HG03066 (cell line): ENCODE measurements around the gene BAD.

Source experiments
- ATAC-seq: cut with Tn5 transposase; IDR thresholded peaks from one replicate; pipeline ENCODE4 v1.9.1; 2021; ENCODE audit warnings: low read depth; ENCODE audit not compliant: unreplicated experiment

The BAD gene

DNA sequence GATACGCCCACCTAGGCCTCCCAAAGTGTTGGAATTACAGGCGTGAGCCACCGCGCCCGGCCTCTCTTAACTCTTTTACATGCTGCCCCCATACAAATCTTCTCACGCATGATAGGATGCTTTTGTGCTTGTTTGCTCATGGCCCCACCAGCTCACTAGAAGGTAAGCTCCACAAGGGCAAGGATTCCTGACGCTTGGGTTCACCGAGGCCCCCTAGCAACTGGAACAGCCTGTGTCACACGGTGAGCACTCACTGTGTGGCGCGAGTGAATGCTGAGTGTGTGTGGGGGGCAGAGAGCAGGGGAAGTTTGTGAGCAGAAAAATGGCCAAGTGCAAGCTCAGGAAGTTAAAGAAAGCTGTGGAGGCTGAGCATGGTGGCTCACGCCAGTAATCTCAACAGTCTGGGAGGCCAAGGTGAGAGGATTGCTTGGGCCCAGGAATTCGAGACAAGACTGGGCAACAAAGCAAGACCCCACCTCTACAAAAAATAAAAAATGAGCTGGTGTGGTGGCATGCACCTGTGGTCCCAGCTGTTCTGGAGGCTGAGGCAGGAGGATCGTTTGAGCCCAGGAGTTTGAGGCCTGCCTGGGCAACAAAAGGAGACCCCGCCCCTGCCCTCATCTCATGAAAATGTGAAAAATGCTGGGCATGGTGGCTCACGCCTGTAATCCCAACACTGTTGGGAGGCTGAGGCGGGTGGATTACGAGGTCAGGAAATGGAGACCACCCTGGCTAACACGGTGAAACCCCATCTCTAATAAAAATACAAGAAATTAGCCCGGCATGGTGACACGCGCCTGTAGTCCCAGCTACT is 2.3 kb downstream of the BAD start:
- ATAC-seq, result no peak

DNA sequence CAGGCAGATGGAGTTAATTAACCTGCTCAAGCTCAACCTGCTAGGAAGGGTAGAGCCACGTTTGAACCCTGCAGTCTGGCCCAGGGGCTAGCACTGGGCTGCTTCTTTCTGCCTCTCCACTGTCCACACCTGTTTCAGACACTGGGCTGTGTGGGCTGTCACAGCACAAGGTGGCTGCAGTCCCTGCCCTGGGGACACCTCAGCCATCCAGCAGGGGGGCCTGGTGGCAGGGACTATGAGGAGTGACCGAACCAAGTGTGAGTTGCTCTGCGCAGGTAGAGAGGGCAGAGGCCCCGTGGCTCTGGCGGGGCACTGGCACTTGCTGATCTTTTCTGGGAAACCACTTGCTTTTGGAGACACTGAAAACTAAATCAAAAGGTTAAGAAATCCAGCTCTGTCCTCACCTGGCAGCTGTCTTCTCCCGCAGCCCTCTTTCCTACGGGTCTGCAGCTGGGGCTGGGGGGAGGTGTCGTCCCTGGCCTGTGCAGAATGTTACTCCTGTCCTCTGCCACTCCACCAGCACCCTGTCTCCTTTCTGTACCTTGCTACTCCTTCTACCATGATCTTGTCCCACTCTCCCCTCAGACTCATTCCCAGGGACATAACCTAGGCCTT is 5.8 kb downstream of the BAD start:
- ATAC-seq, result no peak

DNA sequence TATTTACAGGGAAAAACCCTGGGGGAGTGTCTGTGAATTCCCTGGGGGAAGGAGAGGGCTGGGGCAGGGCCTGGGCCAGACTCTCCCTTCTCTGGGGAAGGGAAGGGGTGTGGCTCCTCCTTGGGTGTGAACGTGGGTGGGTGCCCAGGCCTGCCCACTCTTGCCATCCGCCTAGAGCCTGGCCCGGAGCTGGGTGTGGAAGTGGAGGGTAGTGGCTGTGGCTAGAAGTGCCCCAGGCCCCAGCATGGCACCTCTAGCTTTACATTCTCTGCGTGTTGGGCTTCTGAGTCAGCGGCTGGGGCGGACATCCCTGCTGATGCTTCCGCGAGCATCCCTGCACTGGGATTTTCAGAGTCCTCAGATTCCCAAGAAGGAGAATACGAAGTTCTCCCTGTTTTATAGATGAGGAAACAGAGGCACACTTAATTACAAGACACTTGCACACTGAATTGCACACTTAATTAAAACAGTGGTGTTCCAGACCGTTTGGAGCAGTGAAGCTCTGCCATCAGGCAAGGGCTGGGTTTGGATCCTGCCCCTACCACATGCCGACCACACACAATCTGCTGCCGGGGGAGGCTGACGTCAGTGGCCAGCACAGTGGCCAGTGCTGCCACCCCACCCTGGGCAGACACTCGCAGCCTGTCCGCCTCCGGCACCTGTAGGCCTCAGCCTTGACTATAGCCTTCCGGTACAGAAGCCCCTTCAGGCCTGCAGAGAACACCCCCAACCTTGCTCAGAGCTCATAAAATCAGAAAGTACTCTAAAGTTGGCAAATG is 7.6 kb downstream of the BAD start:
- ATAC-seq, result no peak

DNA sequence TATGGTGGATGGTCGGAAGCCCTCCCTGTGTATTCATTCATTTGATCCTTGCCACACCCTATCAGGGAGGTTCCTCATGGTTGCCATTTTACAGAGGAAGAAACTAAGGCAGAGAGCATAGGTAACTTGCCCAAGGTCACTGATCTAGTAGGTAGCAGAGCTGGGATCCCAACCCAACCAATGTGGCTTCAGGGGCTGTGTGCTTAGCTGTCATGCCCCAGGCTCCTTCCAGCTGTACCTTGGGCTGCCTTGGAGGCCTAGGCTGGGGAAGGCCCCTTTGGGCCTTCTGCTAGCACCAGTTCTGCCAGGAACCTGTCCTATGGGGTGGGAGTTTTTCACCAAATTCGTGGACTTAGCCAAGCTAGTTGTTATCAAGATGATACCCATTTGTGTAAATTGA is 8.6 kb downstream of the BAD start:
- no peak for ATAC-seq

DNA sequence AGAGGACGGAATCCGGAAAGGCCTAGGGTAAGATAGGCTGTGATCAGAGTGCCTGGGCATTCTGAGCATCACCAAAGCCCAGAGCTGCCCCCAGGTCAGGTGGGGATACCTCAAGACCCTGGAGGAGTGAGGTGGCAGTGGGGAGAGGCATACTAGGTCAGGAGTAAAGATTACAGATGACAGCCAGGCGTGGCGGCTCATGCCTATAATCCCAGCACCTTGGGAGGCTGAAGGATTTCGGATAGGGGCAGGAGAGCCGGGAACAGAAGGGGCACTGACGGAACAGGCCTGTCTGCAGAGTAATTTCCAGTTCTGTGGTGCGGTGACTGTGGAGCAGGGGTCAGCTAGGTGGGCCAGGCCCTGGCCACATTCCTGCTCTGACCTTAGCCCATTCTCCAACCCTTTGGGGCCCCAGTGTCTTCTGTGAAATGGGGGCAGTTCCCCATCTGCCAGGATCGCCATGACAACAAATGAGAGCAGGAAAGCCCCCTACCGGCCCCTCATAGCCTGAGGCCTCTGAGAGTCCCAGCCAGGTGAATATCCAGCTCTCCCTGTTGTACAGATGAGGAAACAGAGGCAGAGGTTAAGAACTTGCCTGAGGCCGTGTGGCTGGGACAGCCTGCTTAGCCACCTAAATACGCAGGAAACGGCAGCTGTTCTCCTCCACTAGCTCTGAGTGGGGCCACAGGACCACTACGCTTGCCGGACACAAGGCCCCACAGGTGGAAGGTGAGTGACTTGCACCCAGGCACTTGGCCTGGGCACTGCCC is 9.2 kb downstream of the BAD start:
- no peak for ATAC-seq

DNA sequence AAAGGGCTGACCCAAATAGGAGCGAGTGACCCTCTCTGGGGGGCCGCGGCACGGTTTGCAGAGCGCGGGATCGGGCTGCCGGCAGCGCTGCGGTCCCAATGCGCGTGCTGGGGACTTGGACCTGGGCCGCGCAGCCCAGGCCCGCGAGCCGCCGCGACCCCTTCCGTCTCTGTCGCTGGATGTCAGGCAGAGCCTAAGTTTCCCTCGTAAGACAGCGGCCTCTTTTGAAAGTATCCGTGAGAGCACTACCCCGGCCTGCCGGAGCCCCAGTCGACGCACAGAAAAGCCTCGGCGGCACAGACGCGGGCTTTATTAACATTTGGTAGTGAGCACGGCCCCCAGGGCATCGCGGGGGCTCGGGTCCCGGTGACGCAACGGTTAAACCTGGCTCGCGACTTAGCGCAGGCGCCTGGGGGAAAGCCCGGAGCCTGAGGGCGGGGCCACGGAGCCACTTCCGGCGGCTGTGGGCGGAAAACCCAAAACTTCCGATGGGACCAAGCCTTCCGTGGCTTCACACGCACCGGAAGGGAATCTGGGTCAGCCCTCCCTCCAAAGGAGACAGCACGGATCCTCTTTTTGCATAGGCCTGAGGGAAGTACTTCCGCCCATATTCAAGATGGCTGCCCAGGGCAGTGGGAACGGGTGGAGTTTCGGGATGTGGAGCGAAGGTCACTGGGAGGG is 14.8 kb downstream of the BAD start:
- peak; percentile 68 for ATAC-seq

DNA sequence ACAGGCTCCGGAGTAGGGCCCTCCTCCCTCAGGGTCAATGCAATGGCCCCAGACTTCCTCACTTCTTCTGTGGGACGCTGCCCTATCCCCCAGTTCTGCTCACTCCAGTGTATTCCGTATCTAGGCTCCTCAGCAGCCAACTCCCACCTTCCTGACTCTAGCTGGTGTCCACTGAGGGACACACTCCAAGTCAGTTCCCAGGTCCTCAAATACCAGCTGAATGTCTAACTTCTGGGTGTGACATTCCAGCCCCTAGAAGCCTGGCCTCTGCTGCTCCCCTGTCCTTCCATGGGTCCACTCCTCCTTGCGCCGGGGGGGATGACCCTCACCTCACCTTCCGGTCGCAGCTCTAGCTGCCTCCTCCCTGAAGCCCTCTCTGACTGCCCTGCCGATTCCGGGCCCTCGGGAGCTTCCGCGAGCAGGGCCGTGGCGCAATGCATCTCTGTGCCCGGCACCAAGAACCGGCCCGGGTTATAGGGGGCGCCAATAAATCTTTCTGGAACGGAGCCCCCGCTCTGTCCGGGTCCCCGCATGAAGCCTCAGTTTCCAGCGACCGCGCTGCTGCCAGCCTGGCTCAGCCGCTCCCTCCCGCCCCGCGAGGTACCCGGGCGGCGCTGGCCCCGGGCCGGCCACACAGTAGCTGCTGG is 15.4 kb downstream of the BAD start:
- peak; percentile 24 for ATAC-seq

DNA sequence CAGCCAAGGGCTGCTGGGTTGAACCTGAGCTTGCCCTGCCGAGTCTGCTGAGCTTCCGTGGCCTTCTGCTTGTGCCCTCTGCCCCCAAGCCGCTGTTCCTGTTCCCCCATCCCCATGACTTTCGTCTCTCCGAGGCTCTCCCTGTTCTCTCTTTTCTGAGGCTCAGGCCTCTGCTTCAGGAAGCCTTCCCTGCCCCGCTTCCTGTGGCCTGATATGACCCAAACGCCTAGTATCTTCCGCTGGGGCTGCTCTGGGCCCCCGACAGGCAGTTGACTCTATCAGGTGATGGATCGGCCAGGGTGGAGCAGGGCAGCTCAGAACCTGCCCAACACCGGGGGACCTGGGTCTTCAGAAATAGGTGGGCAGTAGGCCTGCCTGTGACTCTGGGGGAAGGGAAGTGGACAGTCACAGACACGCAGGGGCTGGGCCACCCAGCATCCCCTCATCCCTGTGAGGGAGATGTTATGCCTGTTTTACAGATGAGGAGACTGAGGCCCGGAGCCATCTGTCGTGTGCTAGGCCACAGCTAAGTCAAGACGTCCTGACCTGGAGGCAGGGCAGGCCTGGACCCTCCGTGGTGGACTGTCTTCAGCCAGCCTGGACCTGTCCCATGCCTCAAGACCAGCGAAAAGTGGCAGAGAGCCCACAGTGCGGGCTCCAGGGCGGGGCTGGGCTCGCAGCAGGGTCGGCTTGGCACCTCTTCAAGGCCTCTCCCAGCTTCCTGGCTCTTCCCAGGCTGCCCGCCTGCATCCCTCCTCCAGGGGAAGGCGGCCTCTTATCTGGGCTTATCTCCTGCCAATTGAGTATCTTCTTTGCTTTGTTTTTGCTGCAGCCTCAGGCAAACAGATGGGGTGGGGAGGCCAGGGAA is 16.2 kb downstream of the BAD start:
- no peak for ATAC-seq

DNA sequence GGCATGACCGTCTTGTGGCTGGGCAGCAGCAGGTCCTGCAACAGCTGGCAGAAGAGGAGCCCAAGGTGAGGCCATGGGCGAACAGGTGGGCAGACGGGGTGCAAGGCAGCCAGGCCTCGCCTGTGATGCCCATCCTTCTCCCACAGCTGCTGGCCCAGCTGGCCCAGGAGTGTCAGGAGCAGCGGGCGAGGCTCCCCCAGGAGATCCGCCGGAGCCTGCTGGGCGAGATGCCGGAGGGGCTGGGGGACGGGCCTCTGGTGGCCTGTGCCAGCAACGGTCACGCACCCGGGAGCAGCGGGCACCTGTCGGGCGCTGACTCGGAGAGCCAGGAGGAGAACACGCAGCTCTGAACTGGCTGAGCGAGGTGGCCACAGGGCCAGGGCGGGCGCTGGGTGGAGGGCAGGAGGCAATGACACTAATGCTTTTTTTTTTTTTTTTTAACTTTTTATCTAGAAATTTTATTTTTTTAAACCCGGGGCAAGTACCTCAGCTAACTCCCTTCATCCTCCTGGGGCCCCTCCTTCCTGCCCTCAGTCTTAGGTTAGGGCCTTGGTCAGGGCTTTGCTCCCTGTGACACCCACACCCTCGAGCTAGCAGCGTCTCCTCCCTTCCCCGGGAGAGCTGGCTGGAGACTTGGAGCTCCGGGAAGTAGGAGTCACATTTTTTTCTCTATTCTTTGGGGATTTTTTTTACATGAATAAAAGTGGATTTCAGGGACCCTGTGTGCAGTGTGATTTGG is 17.1 kb downstream of the BAD start:
- no peak for ATAC-seq

DNA sequence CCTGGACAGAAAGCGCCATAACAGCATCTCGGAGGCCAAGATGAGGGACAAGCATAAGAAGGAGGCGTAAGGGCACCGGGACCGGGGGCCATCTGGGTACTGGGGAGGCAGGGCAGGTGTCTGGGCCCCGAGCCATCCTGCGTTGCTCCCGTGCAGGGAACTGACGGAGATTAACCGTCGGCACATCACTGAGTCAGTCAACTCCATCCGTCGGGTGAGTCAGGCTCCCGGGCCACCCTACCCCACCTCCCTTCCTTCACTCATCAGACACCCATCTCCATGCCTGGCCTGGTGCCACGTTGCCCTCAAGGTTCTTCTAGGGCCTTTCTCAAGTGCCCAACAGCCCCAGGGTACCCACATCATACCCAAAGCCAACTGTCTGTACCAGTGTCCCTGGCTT is 18.1 kb downstream of the BAD start:
- no peak for ATAC-seq

DNA sequence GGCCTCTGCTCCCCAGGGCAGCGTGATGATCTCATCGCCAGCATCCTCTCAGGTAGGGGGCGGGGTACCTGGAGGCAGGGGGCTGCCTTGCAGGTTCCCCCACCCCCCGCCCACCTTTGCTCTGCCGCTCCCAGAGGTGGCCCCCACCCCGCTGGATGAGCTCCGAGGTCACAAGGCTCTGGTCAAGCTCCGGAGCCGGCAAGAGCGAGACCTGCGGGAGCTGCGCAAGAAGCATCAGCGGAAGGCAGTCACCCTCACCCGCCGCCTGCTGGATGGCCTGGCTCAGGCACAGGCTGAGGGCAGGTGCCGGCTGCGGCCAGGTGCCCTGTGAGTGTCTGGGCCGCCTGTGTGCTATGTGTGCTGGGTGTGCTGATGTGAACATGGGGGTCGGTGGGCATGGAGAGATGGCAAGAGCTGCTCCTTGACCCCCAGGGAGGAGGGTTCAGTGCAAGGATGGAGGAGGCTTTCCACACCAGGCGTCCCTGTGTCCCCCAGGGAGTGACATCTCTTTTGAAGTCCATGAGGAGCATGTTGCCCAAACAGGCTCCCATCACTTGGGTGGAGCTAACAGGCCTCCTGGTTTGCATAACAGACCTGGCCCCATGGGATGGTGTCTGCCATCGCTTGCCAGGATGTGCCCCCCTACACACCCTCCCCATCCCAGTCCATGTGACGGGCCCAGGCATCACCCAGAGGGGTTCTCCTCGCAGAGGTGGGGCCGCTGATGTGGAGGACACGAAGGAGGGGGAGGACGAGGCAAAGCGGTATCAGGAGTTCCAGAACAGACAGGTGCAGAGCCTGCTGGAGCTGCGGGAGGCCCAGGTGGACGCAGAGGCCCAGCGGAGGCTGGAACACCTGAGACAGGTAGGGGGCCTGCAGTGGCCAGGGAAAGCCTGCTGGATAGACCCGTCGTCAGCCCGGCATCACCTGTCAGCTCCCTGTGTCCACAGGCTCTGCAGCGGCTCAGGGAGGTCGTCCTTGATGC is 19.0 kb downstream of the BAD start:
- no peak for ATAC-seq

DNA sequence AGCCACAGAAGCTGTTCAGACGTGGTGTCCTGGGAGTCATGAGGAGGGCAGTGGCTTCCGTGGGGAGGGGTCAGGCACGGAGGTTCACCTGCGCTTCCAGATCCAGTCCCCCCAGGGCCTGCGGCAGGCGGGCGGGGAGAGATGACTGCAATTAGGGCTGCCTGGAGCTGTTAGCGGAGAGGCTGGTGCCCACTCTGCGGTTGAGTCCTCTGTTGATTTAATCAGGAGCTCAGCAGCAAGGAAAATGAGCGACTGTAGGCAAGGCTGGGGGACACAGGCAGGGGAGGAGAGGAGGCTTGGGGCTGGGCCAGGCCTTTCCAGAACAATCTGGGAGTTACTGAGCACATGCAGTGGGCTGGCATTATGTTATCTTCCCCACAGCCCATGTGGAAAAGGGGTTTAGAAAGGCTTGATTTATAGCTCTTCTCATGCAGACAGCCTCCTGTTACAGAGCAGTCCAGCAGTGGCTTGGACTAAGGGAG is 20.1 kb downstream of the BAD start:
- no peak for ATAC-seq

DNA sequence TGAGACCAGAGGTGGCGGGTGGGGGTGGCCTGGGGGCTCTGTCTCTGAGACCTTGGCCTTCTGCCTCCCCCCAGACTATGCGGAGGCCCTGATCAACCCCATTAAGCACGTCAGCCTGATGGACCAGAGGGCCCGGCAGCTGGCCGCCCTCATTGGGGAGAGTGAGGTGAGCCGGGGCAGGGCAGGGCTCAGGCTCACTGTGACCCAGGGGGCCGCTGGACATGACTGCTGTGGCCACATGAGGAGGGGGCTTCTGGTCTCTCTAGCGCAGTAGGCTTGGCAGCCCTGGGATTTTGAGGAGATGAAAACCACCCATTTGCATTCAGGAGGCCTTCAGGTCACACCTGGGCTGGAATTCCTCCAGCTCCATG is 20.5 kb downstream of the BAD start:
- no peak for ATAC-seq

DNA sequence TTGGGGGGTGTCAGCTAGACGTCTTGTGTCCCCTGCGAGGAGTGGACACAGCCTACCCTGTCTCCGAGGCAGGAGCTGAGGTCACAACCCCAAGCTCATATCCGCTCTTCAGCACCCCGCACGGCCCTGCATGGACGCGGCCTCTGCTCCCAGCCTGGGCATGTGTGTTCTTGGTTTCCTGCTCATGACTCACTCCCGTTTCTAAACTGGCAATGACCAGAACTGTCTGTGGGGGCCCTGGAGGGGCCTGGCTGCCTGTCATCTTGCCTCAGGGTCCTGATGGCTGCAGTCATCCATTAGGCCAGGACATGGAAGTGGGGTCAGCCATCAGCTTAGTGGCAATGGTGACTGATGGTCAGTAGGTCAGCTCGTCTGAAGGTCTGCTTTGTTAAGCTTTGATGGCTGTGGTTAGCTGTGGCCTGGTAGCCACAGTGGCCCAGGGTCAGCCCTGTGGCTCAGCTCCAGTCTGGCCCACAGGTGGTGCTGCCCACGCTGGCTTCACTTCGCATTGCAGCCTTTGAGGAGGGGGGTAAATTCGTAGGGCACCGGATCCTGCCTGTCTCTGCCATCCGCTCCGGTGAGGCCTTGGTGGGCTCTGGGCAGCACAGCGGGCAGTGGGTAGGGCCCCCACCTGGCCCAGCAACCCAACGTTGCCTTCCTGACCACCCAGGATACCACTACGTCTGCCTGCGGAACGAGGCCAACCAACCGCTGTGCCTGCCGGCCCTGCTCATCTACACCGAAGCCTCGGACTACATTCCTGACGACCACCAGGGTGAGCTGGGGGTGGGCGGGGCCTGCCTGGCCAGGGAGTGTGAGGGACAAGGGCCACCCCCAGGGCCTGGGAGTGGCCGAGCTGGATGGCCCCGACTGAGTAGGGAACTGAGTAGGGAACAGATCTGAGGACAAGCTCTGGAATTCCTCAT is 21.2 kb downstream of the BAD start:
- no peak for ATAC-seq

DNA sequence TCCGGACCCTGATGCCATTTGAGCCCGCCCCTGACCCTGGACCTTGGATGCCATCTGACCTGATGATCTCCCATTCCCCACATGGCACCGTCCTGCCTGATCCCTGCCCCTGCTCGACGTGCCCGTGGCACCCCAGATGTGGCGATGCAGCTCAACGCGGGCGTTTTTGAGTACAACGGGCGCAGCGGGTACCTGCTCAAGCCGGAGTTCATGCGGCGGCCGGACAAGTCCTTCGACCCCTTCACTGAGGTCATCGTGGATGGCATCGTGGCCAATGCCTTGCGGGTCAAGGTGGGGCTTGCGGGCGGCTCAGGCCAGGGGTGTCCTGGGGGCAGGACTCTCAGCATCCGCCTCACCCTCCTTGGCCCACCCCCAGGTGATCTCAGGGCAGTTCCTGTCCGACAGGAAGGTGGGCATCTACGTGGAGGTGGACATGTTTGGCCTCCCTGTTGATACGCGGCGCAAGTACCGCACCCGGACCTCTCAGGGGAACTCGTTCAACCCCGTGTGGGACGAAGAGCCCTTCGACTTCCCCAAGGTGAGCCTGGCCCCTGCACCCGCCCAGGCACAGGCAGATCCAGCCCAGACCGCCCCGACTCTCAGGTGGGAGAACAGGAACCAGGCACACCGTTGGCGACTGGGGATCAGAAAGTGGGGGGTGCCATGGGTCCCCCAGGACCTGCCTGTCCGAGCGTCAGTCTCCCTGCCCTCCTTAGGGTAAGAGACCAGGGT is 22.0 kb downstream of the BAD start:
- ATAC-seq, result no peak
